ENCODE data around the gene LIN7A. TPM values are rescaled to one million over a fixed set of nuclear protein-coding genes. Genes with fewer than 3 reads are reported as not detected.

The LIN7A gene
- total RNA-seq, 1 experiment from 2014 or later: 20.1 TPM

DNA sequence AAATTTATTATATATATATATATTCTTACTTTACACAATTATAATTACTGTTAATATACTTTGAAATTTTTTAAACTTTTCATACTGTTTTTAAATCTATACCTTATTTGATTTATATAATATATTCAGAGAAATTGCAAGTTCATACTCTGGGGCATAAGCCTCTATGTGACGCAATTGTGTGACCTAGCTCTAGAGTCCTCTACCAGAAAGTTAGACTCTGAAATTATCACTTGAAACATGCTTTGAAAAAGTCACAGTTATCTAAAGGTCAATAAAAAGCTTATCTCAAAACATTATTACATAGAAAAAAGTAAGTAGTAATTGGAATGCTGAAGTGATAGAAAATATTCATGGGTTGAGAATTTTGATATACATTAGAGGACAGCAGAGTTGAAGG lies 93.8 kb downstream of the LIN7A start:
- Histone ChIP-seq H3K9me3 (no peaks in the 10 kb centered on the region), H3K4me3 (no peak overlapping the region), H3K36me3 (no peaks in the 10 kb centered on the region; the same call in 1 of the 2 replicates), H3K27me3 (no peaks in the 10 kb centered on the region)
- DNase-seq: no peak

DNA sequence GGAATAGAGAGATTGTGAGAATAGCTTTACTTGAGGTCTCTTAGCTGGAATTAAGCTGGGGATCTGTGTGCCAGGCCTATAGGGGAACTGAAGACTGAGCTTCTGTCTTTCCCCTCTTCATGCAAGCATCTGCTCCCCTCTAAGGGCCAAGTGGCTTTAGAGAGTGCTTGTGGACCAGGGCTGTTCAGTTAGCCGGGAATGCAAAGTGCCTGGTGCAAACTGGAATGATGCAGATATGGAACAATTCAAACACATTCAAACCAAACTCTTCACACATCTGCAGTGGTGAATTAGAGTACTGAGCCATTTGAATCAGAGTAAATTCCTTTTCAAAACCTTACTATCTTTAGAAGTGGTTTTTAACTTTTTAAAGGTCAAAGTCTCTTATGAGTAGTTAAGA lies 99.0 kb downstream of the LIN7A start:
- H3K9me3 ChIP-seq: no peaks in the 10 kb centered on the region
- no peak for DNase-seq
- no peak overlapping the region for H3K4me3 ChIP-seq
- no peaks in the 10 kb centered on the region for H3K27me3 ChIP-seq
- no peaks in the 10 kb centered on the region; the same call in 1 of the 2 replicates for H3K36me3 ChIP-seq

- Histone ChIP-seq H3K4me3 (no peak overlapping the region), H3K27me3 (no peaks in the 10 kb centered on the region), H3K9me3 (no peaks in the 10 kb centered on the region), H3K36me3 (no peaks in the 10 kb centered on the region; the same call in 1 of the 2 replicates)
- DNase-seq: no peak
Observed at GRCh38 chr12:80838024-80838658, 99.6 kb downstream of the LIN7A start.

GRCh38 chr12:80837342-80837978 lies 100.3 kb downstream of the LIN7A start:
- no peaks in the 10 kb centered on the region for H3K9me3 ChIP-seq
- H3K36me3 ChIP-seq: no peaks in the 10 kb centered on the region; the same call in 1 of the 2 replicates
- DNase-seq: peak; percentile 31
- no peaks in the 10 kb centered on the region for H3K27me3 ChIP-seq
- H3K4me3 ChIP-seq: no peak overlapping the region

GRCh38 chr12:80834724-80835123 lies 103.0 kb downstream of the LIN7A start:
- Histone ChIP-seq H3K9me3 (no peaks in the 10 kb centered on the region), H3K4me3 (no peak overlapping the region), H3K36me3 (no peaks in the 10 kb centered on the region; the same call in 1 of the 2 replicates), H3K27me3 (no peaks in the 10 kb centered on the region)
- DNase-seq: no peak

DNA sequence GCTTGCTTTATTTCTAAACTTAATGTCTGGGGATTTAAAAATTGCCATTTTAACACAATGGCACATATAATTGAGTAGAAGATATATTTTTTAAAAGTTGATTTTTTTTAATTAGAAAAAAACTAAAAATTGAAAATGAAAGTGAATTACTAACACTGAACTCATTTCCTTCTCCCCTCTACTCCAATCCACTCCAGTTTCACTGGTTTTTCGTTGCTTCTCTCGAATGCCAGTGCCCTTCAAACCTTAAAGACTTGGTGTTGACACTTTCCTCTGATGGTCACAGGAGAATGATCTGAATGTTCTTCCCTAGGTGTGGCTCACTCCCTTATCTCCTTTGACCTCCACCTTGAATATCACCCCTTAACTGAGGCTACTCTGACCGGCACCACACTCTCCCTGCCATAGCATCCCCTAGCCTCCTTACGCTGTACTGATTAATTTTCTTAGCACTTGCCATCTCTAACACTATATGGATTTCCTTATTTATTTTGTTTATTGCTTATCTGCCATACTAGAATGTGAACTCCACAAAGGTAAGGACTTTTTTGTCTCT lies 107.1 kb downstream of the LIN7A start:
- Histone ChIP-seq H3K27me3 (no peaks in the 10 kb centered on the region), H3K36me3 (no peaks in the 10 kb centered on the region), H3K9me3 (no peaks in the 10 kb centered on the region), H3K4me3 (no peak overlapping the region)
- DNase-seq: no peak

DNA sequence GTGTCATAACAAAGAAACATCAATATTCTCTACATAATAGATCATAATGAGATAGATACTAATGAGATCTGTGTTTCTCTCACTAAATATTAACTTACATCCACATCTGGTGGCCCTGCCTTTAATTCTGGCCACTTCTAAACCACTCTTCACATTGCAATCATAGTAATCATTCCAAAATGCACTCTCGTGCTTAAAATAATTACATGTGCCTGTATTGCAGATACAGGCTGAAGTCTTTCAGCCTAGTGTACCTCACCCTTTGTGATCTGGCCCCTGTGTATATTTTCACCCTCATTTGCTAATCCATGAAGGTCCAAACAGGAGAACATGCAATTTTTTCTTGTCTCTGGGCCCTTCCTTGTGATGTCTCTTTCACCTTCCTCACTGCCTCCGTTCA lies 108.0 kb downstream of the LIN7A start:
- no peak overlapping the region for H3K4me3 ChIP-seq
- no peaks in the 10 kb centered on the region for H3K9me3 ChIP-seq
- no peak for DNase-seq
- no peaks in the 10 kb centered on the region for H3K27me3 ChIP-seq
- H3K36me3 ChIP-seq: no peaks in the 10 kb centered on the region; the same call in 1 of the 2 replicates

GRCh38 chr12:80825506-80825905 lies 112.2 kb downstream of the LIN7A start:
- Histone ChIP-seq H3K9me3 (no peaks in the 10 kb centered on the region), H3K27me3 (no peaks in the 10 kb centered on the region), H3K36me3 (no peaks in the 10 kb centered on the region; the same call in 1 of the 2 replicates), H3K4me3 (no peak overlapping the region)
- no peak for DNase-seq

DNA sequence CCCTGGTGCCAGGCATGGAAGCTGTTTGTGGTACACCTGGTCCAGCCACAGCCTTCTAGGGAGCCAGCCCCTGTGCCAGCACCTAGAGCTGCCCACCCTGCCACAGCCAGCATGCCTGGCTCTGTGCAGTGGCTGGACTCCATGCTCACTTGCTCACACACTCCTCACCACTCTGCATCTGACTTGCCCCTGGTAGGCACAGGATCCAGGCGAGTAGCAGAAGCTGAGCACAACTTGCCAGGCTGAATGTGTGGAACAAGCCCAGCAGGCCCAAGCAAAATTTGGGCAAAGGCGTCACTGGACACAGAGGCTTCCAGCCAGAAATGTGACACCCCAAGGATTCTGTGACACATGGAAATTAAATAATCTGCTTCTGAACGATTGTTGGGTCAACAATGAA lies 114.3 kb downstream of the LIN7A start:
- no peak for DNase-seq

DNA sequence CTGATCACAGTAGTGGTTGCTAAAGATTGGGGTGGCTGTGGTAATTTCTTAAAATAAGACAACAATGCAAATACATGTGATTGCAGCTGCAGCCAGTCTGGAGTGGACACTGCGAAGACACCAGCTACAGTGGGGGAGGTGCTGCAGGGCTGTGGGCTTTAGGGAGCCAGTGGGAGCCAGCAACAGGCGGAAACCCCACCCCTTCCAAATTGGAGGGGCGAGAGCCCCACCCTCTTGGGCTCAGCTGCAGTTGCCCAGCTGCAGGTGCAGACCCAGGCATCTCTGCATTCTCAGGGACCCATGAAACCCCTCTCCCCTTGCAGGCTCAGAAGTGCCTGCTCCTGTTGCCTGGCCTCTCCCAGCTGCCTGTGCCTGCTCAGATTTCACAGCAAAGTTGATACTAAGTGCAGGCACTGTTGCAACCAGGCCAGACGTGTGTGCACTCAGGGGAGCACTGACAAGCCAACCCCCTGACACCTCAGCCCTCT lies 116.2 kb downstream of the LIN7A start:
- Histone ChIP-seq H3K36me3 (no peaks in the 10 kb centered on the region; the same call in 1 of the 2 replicates), H3K4me3 (no peak overlapping the region), H3K27me3 (no peaks in the 10 kb centered on the region), H3K9me3 (no peaks in the 10 kb centered on the region)
- no peak for DNase-seq

More for the DNA sequence above, 114.3 kb downstream of the LIN7A start:
- Histone ChIP-seq H3K4me3 (no peak overlapping the region), H3K36me3 (no peaks in the 10 kb centered on the region; the same call in 1 of the 2 replicates), H3K9me3 (no peaks in the 10 kb centered on the region), H3K27me3 (no peaks in the 10 kb centered on the region)

- Histone ChIP-seq H3K27me3 (no peaks in the 10 kb centered on the region), H3K9me3 (no peaks in the 10 kb centered on the region), H3K4me3 (no peak overlapping the region), H3K36me3 (no peaks in the 10 kb centered on the region)
- no peak for DNase-seq
Observed at GRCh38 chr12:80818878-80819277, 118.9 kb downstream of the LIN7A start.

DNA sequence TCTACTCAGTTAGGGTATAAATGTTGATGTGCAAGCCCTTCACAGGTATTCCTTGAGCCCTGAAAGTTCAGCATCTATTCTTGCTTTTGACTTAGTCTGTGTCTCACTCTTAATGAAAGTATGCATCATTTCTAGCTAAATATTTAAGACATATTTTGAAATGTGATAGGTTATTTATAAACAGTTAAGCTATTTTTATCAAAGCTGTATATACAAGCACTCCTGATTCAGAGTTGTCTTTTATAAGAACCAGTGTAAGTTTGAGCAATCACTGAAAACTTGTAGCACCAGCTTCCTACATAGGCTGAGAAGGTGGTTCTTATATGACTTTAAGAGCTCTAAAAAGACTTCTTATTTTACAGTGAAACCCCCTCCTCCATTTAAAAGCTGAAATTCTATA lies 122.4 kb downstream of the LIN7A start:
- no peak for DNase-seq
- H3K9me3 ChIP-seq: no peaks in the 10 kb centered on the region

DNA sequence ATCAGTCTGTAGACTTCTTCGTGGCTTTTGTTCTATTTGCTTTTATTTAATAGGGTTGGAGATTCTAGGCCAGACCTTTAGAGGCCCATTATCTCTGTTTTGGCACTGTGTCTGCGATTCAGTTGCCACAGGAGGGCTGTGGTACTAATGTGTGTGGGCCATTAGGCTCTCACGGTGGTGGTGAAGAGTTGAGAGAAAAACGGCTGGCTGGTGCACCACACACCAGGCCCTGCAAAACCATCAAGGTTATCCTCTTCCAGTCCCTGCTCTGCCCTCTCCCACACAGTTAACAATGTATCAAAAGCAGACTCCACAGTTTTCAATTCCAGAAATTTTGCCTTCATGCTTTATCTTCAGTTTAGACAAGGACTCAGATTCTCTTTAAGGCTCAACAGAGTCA lies 123.3 kb downstream of the LIN7A start:
- H3K4me3 ChIP-seq: no peak overlapping the region
- H3K9me3 ChIP-seq: no peaks in the 10 kb centered on the region
- no peak for DNase-seq
- H3K36me3 ChIP-seq: no peaks in the 10 kb centered on the region
- H3K27me3 ChIP-seq: no peaks in the 10 kb centered on the region

More for the DNA sequence above, 122.4 kb downstream of the LIN7A start:
- H3K36me3 ChIP-seq: no peaks in the 10 kb centered on the region
- H3K4me3 ChIP-seq: no peak overlapping the region
- H3K27me3 ChIP-seq: no peaks in the 10 kb centered on the region

GRCh38 chr12:80813820-80814219 lies 123.9 kb downstream of the LIN7A start:
- no peak for DNase-seq
- Histone ChIP-seq H3K36me3 (0 out of 2 replicates have a peak, but pooled peaks cover 2% of the 10 kb centered on the region), H3K4me3 (no peak overlapping the region), H3K9me3 (no peaks in the 10 kb centered on the region), H3K27me3 (no peaks in the 10 kb centered on the region)

DNA sequence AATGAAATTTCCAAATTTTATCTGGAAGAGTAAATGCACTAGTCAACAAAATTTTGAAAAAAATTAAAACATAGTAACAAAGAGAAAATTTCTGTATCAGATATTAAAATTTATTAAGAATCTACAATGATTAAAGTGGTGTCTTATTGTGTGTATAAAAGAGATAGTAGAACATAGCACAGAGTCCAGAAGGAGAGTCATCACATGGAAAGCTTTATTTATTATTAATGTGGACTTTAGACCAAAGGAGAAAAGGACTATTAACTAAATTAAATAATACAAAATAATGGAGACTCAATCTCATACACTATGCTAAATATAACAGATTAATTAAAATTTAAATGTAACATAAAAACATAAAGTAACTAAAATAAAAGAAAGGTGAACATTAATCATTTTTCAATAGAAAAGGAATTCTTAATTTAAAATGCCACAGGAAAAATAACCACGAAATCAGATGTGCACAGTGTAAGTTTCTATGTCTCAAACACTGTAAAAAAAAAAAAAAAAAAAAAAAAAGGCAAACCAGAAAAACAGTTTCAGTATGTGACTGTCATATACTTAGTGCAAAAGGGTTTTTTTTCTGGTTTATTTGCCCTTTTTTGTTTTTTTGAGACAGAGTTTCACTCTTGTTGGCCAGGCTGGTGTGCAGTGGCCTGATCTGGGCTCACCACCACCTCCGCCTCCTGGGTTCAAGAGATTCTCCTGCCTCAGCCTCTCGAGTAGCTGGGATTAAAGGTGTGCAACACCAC lies 125.6 kb downstream of the LIN7A start:
- no peak for DNase-seq
- Histone ChIP-seq H3K36me3 (peaks cover 2% of the 10 kb centered on the region; the same call in 1 of the 2 replicates), H3K4me3 (no peak overlapping the region), H3K9me3 (no peaks in the 10 kb centered on the region), H3K27me3 (no peaks in the 10 kb centered on the region)

- DNase-seq: no peak
- Histone ChIP-seq H3K9me3 (no peaks in the 10 kb centered on the region), H3K4me3 (no peak overlapping the region), H3K36me3 (peaks cover 4% of the 10 kb centered on the region), H3K27me3 (no peaks in the 10 kb centered on the region)
Observed at GRCh38 chr12:80810874-80811273, 126.9 kb downstream of the LIN7A start.

All from MG63 (cell line).